GM19023 (cell line): Measurements from ENCODE around the gene KRT81.
"Not testable (repeated sequence)": the region's sequence is repeated elsewhere in the genome, so short reads cannot be mapped to it uniquely, and the experiment has no call there.

Experiments
- ATAC-seq: cut with Tn5 transposase; IDR thresholded peaks from one replicate; pipeline ENCODE4 v1.9.1; 2021; ENCODE audit warnings: mild to moderate bottlenecking, moderate library complexity; ENCODE audit not compliant: unreplicated experiment

Gene KRT81

GRCh38 chr12:52255926-52256583, 35.3 kb downstream of the KRT81 start:
- no peak for ATAC-seq

- no peak for ATAC-seq
Observed at GRCh38 chr12:52254965-52255751, 36.2 kb downstream of the KRT81 start.

- no peak for ATAC-seq
Observed at GRCh38 chr12:52254180-52254964, 37.0 kb downstream of the KRT81 start.

- no peak for ATAC-seq
Observed at GRCh38 chr12:52253391-52254179, 37.7 kb downstream of the KRT81 start.

GRCh38 chr12:52252728-52253343, 38.5 kb downstream of the KRT81 start:
- no peak for ATAC-seq

- not testable (repeated sequence) for ATAC-seq
Observed at GRCh38 chr12:52252175-52252615, 39.1 kb downstream of the KRT81 start.

- no peak for ATAC-seq
Observed at GRCh38 chr12:52251367-52252051, 39.8 kb downstream of the KRT81 start.

GRCh38 chr12:52250048-52250990, 41.0 kb downstream of the KRT81 start:
- ATAC-seq, result no peak

GRCh38 chr12:52249511-52250047, 41.8 kb downstream of the KRT81 start:
- ATAC-seq, result no peak

GRCh38 chr12:52248541-52249461, 42.5 kb downstream of the KRT81 start:
- no peak for ATAC-seq

- no peak for ATAC-seq
Observed at GRCh38 chr12:52247622-52248540, 43.5 kb downstream of the KRT81 start.

- ATAC-seq, result no peak
Observed at GRCh38 chr12:52246720-52247621, 44.4 kb downstream of the KRT81 start.

GRCh38 chr12:52245962-52246569, 45.3 kb downstream of the KRT81 start:
- no peak for ATAC-seq

- no peak for ATAC-seq
Observed at GRCh38 chr12:52245259-52245961, 45.9 kb downstream of the KRT81 start.
